NCI-H187 (cell line): ENCODE data around the gene TFEB.

Experiments
- DNase-seq, 2 experiments: peaks; one replicate each; lab custom pipeline; 2025; lab: John Stamatoyannopoulos, UW

The TFEB gene

GRCh38 chr6:41675176-41675775 is 60.1 kb downstream of the TFEB start:
- DNase-seq = no peak

GRCh38 chr6:41674231-41675000 is 61.0 kb downstream of the TFEB start:
- no peak for DNase-seq

- no peak for DNase-seq
Measured at GRCh38 chr6:41673704-41674000, 61.8 kb downstream of the TFEB start.

- no peak for DNase-seq
Measured at GRCh38 chr6:41672816-41673703, 62.3 kb downstream of the TFEB start.

- no peak for DNase-seq
Measured at GRCh38 chr6:41672016-41672415, 63.4 kb downstream of the TFEB start.

- no peak for DNase-seq
Measured at GRCh38 chr6:41671376-41671775, 64.0 kb downstream of the TFEB start.

- DNase-seq = no peak
Measured at GRCh38 chr6:41670703-41671360, 64.6 kb downstream of the TFEB start.

GRCh38 chr6:41668968-41669367 is 66.4 kb downstream of the TFEB start:
- DNase-seq = no peak

GRCh38 chr6:41667195-41667594 is 68.2 kb downstream of the TFEB start:
- DNase-seq = no peak

GRCh38 chr6:41664271-41664670 is 71.1 kb downstream of the TFEB start:
- DNase-seq = no peak

GRCh38 chr6:41663568-41663967 is 71.8 kb downstream of the TFEB start:
- DNase-seq = no peak

GRCh38 chr6:41659935-41660334 is 75.5 kb downstream of the TFEB start:
- DNase-seq = no peak

- DNase-seq = no peak
Measured at GRCh38 chr6:41658636-41659035, 76.8 kb downstream of the TFEB start.

GRCh38 chr6:41657131-41658094 is 78.0 kb downstream of the TFEB start:
- no peak for DNase-seq

- DNase-seq = no peak
Measured at GRCh38 chr6:41656002-41656691, 79.3 kb downstream of the TFEB start.

GRCh38 chr6:41655646-41656001 is 79.8 kb downstream of the TFEB start:
- no peak for DNase-seq

GRCh38 chr6:41655176-41655575 is 80.2 kb downstream of the TFEB start:
- DNase-seq = no peak

- DNase-seq = no peak
Measured at GRCh38 chr6:41654698-41655151, 80.7 kb downstream of the TFEB start.

GRCh38 chr6:41654151-41654697 is 81.2 kb downstream of the TFEB start:
- DNase-seq = no peak

GRCh38 chr6:41653691-41654090 is 81.7 kb downstream of the TFEB start:
- DNase-seq = no peak
